Peyer's patch (tissue), 4 donors: ENCODE measurements around the gene CNTNAP4. TPM values are rescaled to one million over a fixed set of nuclear protein-coding genes. Genes with fewer than 3 reads are reported as not detected.

Experiments used
- DNase-seq, 3 donors: peaks; one replicate each; pipeline ENCODE4 v3.0.0-alpha.2; 2017 to 2019
- H3K27ac ChIP-seq, 4 donors: fragments of 200-600 bp; sonication (generic); one replicate each; pipeline ENCODE4 v1.5.1; 2016 to 2019
- H3K27me3 ChIP-seq, 2 donors: fragments of 200-600 bp; sonication (generic); one replicate each; pipeline ENCODE4 v1.5.1; 2019
- H3K36me3 ChIP-seq, 3 donors: fragments of 200-600 bp; sonication (generic); one replicate each; pipeline ENCODE4 v1.5.1; 2016 to 2019
- H3K4me1 ChIP-seq, 4 donors: fragments of 200-600 bp; sonication (generic); one replicate each; pipeline ENCODE4 v1.5.1; 2016 to 2019
- H3K4me3 ChIP-seq, 4 donors: fragments of 200-600 bp; sonication (generic); 1 replicate in 3 of 4; 2 replicates in 1 of 4; pipeline ENCODE4 v1.5.1; 2016 to 2019; ENCODE audit warnings: mild to moderate bottlenecking in 1 of 4
- H3K9me3 ChIP-seq, 4 donors: fragments of 200-600 bp; sonication (generic); one replicate each; pipeline ENCODE4 v1.5.1; 2016 to 2019; ENCODE audit warnings: mild to moderate bottlenecking in 1 of 4
- POLR2A ChIP-seq, 2 donors: fragments of 450-650 bp; IDR thresholded peaks; one replicate each; pipeline ENCODE4 v1.5.1; 2017; ENCODE audit warnings: antibody characterized with exemption in 2 of 2, mild to moderate bottlenecking in 2 of 2, moderate library complexity in 2 of 2
- total RNA-seq, 4 donors: library from RNA; depleted of rRNA; stranded (reverse); fragments of >200 nt; gene quantifications; one replicate each; pipeline ENCODE4 v1.1.0, GENCODE V29; 2016
- TF ChIP-seq, protein P1 (sequence below), 6 experiments: fragments of 450-650 bp in 4 of 6; fragments of 200-600 bp in 2 of 6; sonication (generic) in 1 of 6; IDR thresholded peaks; one replicate each; pipeline ENCODE4 v1.5.1; 2017 to 2019; ENCODE audit warnings: antibody characterized with exemption in 6 of 6, mild to moderate bottlenecking in 3 of 6, moderate library complexity in 1 of 6

CNTNAP4 gene
- total RNA-seq, 4 donors from 2014 or later: not detected

GRCh38 chr16:76360404-76360803 lies 83.2 kb downstream of the CNTNAP4 start:
- Histone ChIP-seq H3K9me3 (no peaks in the 10 kb centered on the region), H3K27ac (no peak overlapping the region), H3K4me1 (no peaks in the 10 kb centered on the region), H3K27me3 (no peaks in the 10 kb centered on the region), H3K36me3 (no peaks in the 10 kb centered on the region), H3K4me3 (no peak overlapping the region)
- no peak for TF ChIP-seq POLR2A (IDR thresholded peaks at IDR 0.05)
- TF ChIP-seq, protein P1, sequence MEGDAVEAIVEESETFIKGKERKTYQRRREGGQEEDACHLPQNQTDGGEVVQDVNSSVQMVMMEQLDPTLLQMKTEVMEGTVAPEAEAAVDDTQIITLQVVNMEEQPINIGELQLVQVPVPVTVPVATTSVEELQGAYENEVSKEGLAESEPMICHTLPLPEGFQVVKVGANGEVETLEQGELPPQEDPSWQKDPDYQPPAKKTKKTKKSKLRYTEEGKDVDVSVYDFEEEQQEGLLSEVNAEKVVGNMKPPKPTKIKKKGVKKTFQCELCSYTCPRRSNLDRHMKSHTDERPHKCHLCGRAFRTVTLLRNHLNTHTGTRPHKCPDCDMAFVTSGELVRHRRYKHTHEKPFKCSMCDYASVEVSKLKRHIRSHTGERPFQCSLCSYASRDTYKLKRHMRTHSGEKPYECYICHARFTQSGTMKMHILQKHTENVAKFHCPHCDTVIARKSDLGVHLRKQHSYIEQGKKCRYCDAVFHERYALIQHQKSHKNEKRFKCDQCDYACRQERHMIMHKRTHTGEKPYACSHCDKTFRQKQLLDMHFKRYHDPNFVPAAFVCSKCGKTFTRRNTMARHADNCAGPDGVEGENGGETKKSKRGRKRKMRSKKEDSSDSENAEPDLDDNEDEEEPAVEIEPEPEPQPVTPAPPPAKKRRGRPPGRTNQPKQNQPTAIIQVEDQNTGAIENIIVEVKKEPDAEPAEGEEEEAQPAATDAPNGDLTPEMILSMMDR (IDR thresholded peaks at IDR 0.05): no peak
- no peak for DNase-seq

DNA sequence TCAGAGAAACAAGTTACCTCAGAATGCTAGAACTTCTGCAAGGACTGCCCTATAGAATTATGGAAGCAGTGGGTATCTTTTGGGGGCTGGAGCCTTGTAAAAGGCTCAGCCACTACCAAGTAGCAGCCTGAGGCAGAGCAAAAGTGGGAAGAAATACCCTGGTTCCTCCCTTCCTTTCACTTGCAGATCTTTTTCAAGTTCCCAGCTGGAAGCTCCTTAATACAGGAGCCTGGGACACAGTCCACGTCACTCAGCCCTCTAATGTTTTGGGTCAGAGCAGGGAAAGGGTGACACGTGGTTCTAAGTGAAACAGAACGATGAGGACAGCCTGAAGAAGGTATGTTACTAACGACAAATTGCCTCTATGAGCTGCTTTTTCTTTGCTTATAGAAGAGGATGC lies 93.1 kb downstream of the CNTNAP4 start:
- TF ChIP-seq POLR2A (IDR thresholded peaks at IDR 0.05): no peak
- TF ChIP-seq, protein P1 (IDR thresholded peaks at IDR 0.05): no peak
- Histone ChIP-seq H3K4me3 (no peak overlapping the region), H3K36me3 (no peaks in the 10 kb centered on the region), H3K27me3 (no peaks in the 10 kb centered on the region), H3K4me1 (no peaks in the 10 kb centered on the region), H3K27ac (no peak overlapping the region), H3K9me3 (no peaks in the 10 kb centered on the region)
- no peak for DNase-seq

DNA sequence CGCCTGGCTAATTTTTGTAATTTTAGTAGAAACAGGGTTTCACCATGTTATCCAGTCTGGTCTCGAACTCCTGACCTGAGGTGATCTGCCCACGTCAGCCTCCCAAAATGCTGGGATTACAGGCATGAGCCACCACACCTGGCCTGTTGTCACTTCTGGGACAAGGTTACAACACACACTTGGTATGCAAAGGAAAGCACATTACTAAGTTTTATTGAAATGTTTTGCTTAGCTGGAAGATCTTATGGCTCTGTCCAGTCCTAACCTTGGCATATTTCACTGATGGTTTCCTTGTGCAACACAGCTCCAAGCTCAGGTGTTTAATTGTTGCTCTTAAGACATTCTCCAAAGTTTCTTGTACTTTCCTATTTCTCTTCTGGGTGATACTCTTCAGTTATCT lies 94.2 kb downstream of the CNTNAP4 start:
- no peak overlapping the region for H3K27ac ChIP-seq
- no peaks in the 10 kb centered on the region for H3K9me3 ChIP-seq
- TF ChIP-seq, protein P1 (IDR thresholded peaks at IDR 0.05): no peak
- TF ChIP-seq POLR2A (IDR thresholded peaks at IDR 0.05): no peak
- H3K4me3 ChIP-seq: no peak overlapping the region
- H3K36me3 ChIP-seq: no peaks in the 10 kb centered on the region
- H3K4me1 ChIP-seq: no peaks in the 10 kb centered on the region
- no peaks in the 10 kb centered on the region for H3K27me3 ChIP-seq
- no peak for DNase-seq

DNA sequence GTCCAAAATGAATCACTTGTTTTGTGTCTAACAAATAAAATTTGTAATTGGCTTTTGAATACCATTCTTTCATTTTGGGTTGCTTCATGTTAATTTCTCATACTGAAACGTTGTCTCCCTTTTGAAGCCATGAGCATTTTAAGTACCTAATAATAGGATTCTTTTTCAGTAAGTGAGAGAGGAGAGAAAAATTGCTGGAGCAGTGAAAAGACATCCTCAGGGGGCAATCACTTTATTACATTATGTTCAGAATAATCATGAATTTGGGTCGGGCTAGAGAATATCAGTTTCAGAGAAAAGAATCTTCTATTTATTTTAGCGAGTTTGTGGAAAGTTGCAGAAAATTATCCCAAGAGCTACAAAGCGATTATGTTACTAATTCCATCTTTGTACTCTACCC lies 96.8 kb downstream of the CNTNAP4 start:
- no peak overlapping the region for H3K27ac ChIP-seq
- H3K27me3 ChIP-seq: no peaks in the 10 kb centered on the region
- no peaks in the 10 kb centered on the region for H3K9me3 ChIP-seq
- TF ChIP-seq, protein P1 (IDR thresholded peaks at IDR 0.05): no peak
- no peak for TF ChIP-seq POLR2A (IDR thresholded peaks at IDR 0.05)
- no peaks in the 10 kb centered on the region for H3K4me1 ChIP-seq
- no peak for DNase-seq
- H3K4me3 ChIP-seq: no peak overlapping the region
- H3K36me3 ChIP-seq: no peaks in the 10 kb centered on the region

GRCh38 chr16:76376988-76377387 lies 99.8 kb downstream of the CNTNAP4 start:
- no peaks in the 10 kb centered on the region for H3K27me3 ChIP-seq

More at GRCh38 chr16:76376988-76377387, 99.8 kb downstream of the CNTNAP4 start:
- no peaks in the 10 kb centered on the region for H3K4me1 ChIP-seq
- no peak for DNase-seq
- TF ChIP-seq, protein P1 (IDR thresholded peaks at IDR 0.05): no peak
- no peak for TF ChIP-seq POLR2A (IDR thresholded peaks at IDR 0.05)
- no peaks in the 10 kb centered on the region for H3K36me3 ChIP-seq
- no peaks in the 10 kb centered on the region for H3K9me3 ChIP-seq
- H3K4me3 ChIP-seq: no peak overlapping the region
- H3K27ac ChIP-seq: no peak overlapping the region
